Measurements from ENCODE around the gene MCHR1.

DNA sequence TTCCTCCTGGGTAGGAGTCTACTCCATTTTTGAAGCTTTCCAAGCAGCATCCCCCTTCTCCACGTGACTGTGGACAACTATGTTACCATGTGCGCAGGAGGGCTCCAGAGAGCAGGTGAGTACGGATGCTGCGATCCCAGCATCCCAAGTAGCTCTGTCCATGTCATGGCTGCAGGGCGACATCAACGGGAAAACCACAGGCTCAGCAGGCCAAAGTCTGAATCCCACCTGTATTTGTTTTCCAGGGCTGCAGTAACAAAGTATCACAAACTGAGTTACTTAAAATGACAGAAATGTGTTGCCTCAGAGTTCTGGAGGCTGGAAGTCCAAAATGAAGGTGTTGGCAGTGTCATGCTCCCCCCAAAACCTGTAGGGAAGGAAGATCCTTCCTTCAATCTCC, 40.3 kb downstream of the MCHR1 start:
- TF ChIP-seq, protein P1, sequence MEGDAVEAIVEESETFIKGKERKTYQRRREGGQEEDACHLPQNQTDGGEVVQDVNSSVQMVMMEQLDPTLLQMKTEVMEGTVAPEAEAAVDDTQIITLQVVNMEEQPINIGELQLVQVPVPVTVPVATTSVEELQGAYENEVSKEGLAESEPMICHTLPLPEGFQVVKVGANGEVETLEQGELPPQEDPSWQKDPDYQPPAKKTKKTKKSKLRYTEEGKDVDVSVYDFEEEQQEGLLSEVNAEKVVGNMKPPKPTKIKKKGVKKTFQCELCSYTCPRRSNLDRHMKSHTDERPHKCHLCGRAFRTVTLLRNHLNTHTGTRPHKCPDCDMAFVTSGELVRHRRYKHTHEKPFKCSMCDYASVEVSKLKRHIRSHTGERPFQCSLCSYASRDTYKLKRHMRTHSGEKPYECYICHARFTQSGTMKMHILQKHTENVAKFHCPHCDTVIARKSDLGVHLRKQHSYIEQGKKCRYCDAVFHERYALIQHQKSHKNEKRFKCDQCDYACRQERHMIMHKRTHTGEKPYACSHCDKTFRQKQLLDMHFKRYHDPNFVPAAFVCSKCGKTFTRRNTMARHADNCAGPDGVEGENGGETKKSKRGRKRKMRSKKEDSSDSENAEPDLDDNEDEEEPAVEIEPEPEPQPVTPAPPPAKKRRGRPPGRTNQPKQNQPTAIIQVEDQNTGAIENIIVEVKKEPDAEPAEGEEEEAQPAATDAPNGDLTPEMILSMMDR (conservative IDR thresholded peaks at IDR 0.05), result no peak
- no peak for TF ChIP-seq ZFX (IDR thresholded peaks at IDR 0.05)
